Gastroesophageal sphincter (tissue), 3 donors: ENCODE measurements around the gene CLIC3.

ENCODE experiments used
- POLR2A ChIP-seq, 2 donors: fragments of 450-650 bp; IDR thresholded peaks; one replicate each; pipeline ENCODE4 v1.6.1; 2017; ENCODE audit warnings: antibody characterized with exemption in 2 of 2, mild to moderate bottlenecking in 2 of 2, moderate library complexity in 1 of 2
- TF ChIP-seq, protein P1 (sequence below), 4 experiments: fragments of 200-600 bp in 2 of 4; fragments of 450-650 bp in 2 of 4; sonication (generic) in 1 of 4; IDR thresholded peaks; one replicate each; pipeline ENCODE4 v1.5.1; 2017 to 2019; ENCODE audit warnings: antibody characterized with exemption in 4 of 4, mild to moderate bottlenecking in 2 of 4, moderate library complexity in 2 of 4

DNA sequence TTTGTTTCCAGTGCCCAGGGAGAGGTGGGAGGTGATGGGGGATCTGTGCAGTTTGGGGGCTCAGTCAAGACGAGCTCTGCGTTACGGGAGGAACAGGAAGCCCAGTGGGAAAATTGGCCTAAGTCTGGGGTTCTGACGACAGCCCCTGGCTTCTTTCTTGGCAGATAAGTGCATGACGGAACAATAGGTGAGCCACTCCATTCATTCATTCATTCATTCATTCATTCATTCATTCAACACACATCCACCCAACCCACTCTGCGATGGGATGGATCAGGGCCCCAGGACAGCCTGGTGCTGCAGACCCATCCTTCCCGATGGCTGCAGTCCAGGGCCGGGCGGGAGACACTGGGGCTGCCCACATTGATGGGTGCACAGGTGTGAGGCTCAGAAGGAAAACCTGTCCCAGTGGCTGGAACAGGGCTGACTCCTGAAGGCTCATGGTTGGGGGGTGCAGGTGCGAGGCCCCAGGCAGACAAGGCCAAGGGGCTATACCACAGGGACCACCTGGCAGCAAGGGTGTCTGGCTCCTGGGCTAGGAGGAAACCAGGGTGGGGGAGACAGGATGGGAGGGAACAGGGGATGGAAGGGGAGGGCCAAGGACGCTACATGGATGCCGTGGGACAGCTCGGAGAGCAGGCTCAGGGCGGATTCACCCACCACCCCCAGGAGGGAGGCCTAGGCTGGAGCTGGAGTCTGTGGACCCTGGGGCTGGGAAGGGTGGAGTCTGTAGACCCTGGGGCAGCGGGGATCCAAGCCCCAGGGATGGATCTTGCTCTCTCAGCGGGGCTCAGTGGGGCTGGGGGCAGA lies 15.5 kb downstream of the CLIC3 start:
- TF ChIP-seq, protein P1, sequence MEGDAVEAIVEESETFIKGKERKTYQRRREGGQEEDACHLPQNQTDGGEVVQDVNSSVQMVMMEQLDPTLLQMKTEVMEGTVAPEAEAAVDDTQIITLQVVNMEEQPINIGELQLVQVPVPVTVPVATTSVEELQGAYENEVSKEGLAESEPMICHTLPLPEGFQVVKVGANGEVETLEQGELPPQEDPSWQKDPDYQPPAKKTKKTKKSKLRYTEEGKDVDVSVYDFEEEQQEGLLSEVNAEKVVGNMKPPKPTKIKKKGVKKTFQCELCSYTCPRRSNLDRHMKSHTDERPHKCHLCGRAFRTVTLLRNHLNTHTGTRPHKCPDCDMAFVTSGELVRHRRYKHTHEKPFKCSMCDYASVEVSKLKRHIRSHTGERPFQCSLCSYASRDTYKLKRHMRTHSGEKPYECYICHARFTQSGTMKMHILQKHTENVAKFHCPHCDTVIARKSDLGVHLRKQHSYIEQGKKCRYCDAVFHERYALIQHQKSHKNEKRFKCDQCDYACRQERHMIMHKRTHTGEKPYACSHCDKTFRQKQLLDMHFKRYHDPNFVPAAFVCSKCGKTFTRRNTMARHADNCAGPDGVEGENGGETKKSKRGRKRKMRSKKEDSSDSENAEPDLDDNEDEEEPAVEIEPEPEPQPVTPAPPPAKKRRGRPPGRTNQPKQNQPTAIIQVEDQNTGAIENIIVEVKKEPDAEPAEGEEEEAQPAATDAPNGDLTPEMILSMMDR (IDR thresholded peaks at IDR 0.05), result no peak
- TF ChIP-seq POLR2A (IDR thresholded peaks at IDR 0.05), result no peak
